ENCODE data around the gene CASP10.
A peak's percentile ranks its signal among the peaks of the same experiment; 100 is the strongest.
"Not testable (repeated sequence)": the region's sequence is repeated elsewhere in the genome, so short reads cannot be mapped to it uniquely, and the experiment has no call there.

CASP10 gene

GRCh38 chr2:201233192-201233811 is 50.4 kb downstream of the CASP10 start:
- peak; percentile 69 for DNase-seq (ENCODE audit: low read depth)

- DNase-seq (ENCODE audit: low read depth): no peak
Measured at GRCh38 chr2:201233812-201234662, 51.1 kb downstream of the CASP10 start.

GRCh38 chr2:201234663-201235135 is 51.8 kb downstream of the CASP10 start:
- DNase-seq (ENCODE audit: low read depth): no peak

GRCh38 chr2:201235860-201236811 is 53.2 kb downstream of the CASP10 start:
- DNase-seq (ENCODE audit: low read depth): no peak

- DNase-seq (ENCODE audit: low read depth): no peak
Measured at GRCh38 chr2:201237486-201238123, 54.7 kb downstream of the CASP10 start.

- not testable (repeated sequence) for DNase-seq (ENCODE audit: low read depth)
Measured at GRCh38 chr2:201239167-201239935, 56.4 kb downstream of the CASP10 start.

GRCh38 chr2:201242571-201243277 is 59.8 kb downstream of the CASP10 start:
- no peak for DNase-seq (ENCODE audit: low read depth)

- DNase-seq (ENCODE audit: low read depth): no peak
Measured at GRCh38 chr2:201244829-201245228, 61.9 kb downstream of the CASP10 start.

GRCh38 chr2:201246280-201246679 is 63.3 kb downstream of the CASP10 start:
- DNase-seq (ENCODE audit: low read depth): no peak

GRCh38 chr2:201248288-201248844 is 65.4 kb downstream of the CASP10 start:
- DNase-seq (ENCODE audit: low read depth): no peak

GRCh38 chr2:201249889-201250288 is 66.9 kb downstream of the CASP10 start:
- DNase-seq (ENCODE audit: low read depth): no peak

- no peak for DNase-seq (ENCODE audit: low read depth)
Measured at GRCh38 chr2:201250741-201251140, 67.8 kb downstream of the CASP10 start.

GRCh38 chr2:201254081-201254730 is 71.3 kb downstream of the CASP10 start:
- DNase-seq (ENCODE audit: low read depth): no peak

- DNase-seq (ENCODE audit: low read depth): no peak
Measured at GRCh38 chr2:201255408-201256033, 72.6 kb downstream of the CASP10 start.

- no peak for DNase-seq (ENCODE audit: low read depth)
Measured at GRCh38 chr2:201256082-201256481, 73.1 kb downstream of the CASP10 start.

GRCh38 chr2:201257381-201257955 is 74.5 kb downstream of the CASP10 start:
- DNase-seq (ENCODE audit: low read depth): no peak

- peak; percentile 64 for DNase-seq (ENCODE audit: low read depth)
Measured at GRCh38 chr2:201257956-201258665, 75.2 kb downstream of the CASP10 start.

Measured in stimulated activated CD8-positive, alpha-beta memory T cell treated with anti-CD3 and anti-CD28 coated beads, Interleukin-12 subunit alpha, Interleukin-12 subunit beta, amount 100 ng/mL, for 4 hours (primary cell).